HG02938 (cell line): Measurements from ENCODE around the gene C1QC.

Experiments used
- ATAC-seq: cut with Tn5 transposase; IDR thresholded peaks from one replicate; pipeline ENCODE4 v1.9.1; 2021; ENCODE audit warnings: mild to moderate bottlenecking, moderate library complexity; ENCODE audit not compliant: unreplicated experiment

Gene C1QC

DNA sequence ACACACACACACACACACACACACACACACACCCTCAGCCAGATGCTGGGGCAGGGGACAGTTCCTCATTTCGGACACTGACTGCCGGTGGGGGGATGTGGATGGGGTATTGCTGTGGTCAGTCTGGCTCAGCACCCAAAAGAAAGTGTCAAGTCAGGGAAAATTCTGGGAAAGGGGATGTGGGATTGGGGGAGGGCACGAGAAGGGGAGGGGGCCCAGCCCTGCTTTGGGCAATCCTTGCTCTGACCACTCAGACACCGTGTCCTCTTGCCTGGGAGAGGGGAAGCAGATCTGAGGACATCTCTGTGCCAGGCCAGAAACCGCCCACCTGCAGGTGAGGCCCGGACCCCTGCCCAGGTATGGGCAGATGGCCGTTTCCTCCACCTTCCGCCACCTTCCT is at the start of gene C1QC:
Gene C1QC, plus strand, starts transcription at position 253 of the 400 bp plus-strand sequence. CDS start 391 bp downstream, outside the sequence.
- ATAC-seq = no peak

DNA sequence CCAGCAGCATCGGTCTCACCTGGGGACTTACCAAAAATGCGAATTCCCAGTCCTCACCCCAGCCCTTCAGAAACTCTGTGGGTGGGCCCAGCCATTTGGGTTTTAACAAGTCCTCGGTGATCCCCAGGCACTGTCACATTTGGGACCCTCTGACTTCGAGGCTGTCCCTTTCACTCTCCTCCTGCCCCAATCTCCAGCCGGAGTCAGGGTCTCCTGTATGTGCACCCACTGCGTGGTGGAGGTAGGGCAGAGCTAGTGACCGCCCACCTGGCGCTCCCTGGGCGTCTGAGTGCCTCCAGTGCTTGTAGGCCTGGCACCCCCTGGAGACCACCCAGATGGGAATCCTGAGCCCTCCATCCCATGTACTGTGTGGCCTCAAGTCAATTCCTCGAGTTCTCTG is 49.0 kb upstream of the C1QC start:
- ATAC-seq = no peak

DNA sequence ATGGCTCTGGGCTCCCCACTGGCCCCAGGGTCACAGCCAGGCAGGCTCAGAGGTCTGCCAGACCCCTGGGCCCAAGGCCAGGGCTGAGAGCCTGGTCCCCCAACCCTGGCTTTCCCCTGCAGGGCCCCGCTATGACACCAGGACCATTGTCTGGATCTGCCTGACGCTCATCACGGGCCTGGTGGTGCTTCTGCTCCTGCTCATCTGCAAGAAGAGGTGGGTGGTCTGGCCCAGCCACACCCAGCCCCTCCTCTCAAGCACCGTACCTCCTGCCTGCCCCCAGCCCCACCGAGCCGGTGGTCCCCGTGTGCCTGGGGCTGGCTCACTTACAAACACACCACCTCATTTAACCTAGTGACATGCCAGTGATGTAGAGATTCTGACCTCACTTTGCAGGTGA is 48.3 kb upstream of the C1QC start:
- ATAC-seq = no peak

DNA sequence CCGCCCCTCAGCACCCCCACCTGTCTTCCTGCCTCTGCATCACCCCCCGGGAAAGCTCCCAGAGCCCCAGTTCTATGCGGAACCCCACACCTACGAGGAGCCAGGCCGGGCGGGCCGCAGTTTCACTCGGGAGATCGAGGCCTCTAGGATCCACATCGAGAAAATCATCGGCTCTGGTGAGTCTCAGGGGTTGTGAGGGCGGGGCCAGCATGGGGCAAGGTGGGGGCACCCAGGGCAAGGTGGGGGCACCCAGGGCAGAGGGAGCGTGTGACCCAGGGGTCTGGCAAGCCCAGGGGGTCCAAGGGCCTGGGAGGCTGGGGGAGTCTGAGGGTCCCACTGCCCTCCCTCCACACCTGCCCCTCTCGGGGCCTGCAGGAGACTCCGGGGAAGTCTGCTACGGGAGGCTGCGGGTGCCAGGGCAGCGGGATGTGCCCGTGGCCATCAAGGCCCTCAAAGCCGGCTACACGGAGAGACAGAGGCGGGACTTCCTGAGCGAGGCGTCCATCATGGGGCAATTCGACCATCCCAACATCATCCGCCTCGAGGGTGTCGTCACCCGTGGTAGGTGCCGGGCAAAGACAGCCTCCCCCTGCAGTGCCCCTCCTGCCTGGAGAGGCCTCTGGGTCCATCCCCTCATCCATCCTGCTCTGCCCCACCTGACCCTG is 46.0 kb upstream of the C1QC start:
- ATAC-seq = no peak

DNA sequence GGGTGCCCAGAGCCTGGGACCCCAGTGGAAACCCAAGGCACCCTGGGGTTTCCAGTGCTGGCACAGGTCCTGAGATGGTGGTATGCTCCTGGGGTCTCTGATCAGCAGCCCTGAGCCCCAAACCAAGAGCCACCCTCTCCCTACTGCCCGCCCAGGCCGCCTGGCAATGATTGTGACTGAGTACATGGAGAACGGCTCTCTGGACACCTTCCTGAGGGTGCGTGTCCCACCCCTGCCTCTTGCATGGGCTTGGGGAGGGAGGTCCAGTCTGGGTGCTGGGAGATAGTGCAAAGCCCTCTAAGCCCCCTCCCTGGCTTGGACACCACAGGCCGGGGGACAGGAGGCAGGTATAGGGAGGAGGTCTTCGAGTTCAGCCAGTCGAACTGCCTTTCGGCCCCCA is 45.4 kb upstream of the C1QC start:
- no peak for ATAC-seq

DNA sequence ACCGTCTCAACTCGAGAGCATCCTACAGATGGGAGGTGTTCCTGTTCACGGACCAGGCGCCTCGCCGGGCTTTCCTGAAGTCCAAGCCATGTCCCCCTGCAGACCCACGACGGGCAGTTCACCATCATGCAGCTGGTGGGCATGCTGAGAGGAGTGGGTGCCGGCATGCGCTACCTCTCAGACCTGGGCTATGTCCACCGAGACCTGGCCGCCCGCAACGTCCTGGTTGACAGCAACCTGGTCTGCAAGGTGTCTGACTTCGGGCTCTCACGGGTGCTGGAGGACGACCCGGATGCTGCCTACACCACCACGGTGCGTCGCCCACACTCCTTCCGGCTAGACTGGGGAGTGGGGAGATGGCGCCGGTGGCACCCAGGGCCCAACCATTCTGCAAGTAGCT is 44.7 kb upstream of the C1QC start:
- no peak for ATAC-seq

DNA sequence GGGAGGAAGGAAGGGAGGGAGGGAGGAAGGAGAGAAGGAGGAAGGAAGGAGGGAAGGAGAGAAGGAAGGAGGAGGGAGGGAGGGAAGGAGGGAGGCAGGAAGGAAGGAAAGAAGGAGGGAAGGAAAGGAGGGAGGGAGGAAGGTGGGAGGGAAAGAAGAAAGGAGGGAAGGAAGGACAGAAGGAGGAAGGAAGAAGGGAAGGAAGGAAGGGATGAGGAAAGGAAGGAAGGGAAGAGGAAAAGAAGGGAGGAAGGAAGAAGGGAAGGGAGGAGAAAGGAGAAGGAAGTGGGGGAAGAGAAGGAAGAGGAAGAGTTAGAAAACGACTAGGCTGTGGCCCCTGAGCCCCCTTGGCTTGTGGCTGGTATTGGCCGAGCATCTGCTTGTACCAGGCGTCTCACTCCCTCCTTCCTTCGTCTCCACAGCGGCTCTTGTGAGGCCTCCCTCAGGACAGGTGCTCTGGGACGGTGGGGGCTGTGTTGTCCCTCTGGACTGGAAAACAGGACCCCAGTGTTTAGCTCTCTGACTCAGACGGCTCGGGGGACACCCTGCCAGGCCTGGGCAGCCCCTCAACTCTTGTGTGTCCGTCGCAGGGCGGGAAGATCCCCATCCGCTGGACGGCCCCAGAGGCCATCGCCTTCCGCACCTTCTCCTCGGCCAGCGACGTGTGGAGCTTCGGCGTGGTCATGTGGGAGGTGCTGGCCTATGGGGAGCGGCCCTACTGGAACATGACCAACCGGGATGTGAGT is 43.2 kb upstream of the C1QC start:
- no peak for ATAC-seq

DNA sequence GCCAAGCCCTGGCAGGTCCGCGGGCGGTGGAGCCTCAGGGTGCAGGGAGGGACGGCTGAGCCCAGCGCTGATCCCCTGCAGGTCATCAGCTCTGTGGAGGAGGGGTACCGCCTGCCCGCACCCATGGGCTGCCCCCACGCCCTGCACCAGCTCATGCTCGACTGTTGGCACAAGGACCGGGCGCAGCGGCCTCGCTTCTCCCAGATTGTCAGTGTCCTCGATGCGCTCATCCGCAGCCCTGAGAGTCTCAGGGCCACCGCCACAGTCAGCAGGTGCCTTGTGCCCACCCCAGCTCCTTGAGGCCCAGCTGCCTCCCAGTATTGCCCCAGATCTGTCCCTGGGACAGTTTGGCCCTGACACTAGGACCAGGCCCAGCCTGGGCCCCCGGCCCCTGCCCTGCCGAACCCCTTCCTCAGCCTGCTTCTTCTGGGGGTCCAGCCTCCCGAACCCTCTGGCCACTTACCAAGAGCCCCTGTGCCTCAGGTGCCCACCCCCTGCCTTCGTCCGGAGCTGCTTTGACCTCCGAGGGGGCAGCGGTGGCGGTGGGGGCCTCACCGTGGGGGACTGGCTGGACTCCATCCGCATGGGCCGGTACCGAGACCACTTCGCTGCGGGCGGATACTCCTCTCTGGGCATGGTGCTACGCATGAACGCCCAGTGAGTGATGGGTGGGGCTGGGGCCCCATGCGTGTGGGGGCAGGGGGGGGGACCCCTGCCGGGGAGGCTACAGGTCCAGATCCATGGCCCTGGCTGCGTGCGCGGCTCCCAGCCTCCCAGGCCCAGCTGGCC is 42.4 kb upstream of the C1QC start:
- ATAC-seq = no peak

DNA sequence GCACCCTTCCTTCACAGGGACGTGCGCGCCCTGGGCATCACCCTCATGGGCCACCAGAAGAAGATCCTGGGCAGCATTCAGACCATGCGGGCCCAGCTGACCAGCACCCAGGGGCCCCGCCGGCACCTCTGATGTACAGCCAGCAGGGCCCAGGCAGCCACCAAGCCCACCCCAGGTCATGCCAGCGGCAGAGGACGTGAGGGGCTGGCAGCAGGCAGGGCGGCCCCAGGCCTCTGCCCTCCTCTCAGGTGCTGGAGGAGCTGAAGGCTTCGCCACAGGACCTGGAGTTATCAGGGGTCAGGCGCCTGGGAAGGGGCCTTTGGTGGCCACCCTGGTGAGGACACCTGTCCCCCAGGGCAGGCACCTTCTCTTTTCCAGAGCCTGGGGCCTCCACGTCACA is 41.8 kb upstream of the C1QC start:
- no peak for ATAC-seq

DNA sequence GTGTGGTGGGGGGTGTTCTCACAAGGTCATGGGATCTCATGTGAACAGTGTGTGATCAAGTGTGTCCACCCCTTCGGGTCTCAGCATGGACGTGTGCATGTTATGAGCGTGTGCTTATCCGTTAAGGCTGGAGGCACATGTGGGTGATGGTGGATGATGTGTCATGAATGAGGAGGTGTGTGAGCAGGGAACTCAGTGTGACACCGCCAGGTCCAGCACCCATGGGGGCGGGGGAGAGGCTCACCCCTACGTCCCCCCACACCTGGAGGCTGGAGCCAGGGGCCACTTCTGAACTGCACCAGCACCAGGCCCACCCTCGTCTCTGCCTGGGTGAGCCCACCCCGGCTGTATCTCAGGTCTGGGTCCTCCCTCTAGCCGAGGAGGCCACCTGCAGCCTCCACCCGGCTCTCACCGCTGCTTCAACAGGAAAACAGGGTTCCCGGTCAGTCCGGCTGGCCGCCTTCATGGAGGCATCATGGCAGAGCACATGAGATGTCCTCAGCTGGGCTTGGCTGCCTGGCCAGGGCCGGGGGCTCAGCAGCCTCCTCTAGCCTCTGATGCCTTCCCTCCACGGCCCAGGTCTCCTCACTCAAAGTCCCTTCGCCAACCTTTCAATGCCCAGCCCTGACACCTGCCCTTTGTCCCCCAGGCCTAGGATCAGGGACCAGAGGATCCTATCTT is 41.2 kb upstream of the C1QC start:
- ATAC-seq = no peak

DNA sequence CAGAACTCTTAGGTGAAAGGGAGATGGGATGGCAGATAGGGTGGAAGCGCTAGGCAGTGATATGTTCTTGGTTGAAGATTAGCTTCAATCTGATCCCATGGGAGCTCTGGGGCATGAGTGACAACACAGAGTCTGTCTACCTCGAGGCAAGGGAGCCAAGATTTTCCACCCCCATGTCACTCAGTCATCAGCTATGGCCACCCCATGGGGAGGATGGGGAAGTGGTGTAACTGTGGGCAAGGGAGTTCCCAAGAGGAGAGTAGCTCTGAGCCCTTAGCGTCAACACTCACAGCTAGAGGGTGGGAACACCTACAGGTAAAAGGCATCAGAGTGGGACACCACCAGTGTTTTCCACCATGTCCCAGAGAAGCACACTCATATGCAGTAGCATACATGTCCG is 37.3 kb upstream of the C1QC start:
- no peak for ATAC-seq

DNA sequence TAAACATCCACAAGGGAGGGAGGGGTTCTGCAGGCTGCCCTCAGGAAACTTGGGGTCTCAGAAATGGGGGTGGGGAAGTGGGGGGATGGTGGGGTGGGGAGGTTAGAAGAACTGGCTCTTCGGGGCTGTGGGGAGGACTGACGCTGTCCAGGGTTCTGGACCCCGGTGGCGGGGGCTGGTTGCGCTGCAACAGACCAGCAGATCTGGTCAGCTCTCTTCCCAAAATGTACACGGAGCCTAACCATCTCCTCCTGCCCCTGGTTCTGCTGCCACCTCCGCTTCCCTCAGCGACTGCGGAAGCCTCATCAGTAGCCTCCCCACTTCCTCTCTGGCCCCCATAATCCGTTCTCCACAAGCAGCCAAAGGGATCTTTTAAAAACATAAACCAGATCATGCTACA is 36.3 kb upstream of the C1QC start:
- no peak for ATAC-seq

DNA sequence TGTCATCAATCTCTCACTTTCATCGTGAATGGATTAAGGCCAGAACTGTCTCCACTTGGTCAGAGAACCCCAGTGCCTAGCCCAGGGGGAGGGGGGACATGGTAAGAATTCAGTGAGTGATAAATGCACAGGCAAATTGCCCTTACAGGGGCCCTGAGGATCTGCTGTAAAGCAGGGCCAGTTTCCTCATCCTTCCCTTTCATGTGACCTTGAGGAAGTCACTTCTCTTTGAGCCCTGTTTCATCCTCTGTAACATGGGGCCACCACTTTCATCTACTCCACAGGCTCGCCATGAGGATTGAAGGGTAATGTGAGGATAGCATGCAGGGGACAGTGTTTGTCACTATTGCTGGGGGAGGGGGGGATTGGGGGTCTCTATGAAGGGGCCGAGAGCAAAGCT is 35.1 kb upstream of the C1QC start:
- ATAC-seq = no peak

DNA sequence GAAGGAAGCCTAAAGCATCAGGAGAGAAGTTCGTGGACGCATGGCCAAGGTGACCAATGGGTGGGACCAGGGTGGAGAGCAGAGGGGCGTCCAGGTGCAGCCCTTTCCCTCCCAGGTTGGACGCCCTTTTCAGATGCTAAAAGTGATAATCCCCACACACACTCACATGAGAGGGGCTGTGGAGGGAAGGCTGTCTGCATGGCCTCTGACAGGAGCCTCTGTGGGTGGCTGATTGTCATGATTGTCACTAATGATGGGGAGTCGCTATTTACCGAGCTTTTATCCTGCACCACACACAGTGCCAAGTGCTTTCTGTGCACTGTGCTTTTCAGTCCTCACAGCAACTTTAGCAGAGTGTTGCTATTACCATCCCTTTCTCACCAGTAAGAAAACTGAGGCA is 34.1 kb upstream of the C1QC start:
- ATAC-seq = no peak

DNA sequence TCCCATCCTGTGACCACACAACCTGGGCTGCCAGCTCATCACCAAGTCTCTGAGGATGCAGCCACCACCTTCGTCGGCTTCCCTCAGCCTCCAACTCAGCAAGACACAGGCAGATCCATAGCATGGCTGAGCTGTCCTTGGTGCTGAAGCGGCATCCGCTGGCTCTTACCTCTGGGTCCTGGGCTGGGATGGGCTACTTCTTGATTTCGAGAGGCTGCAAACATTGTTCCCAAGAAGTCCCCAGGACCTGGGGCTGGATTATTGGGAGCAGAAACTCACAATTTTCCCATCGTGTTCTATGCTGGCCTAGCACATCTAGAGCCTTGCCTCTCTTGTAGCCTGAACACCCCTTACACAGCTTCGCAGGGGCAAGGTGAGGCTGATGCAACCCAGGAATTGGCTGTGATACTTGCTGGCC is 31.9 kb upstream of the C1QC start:
- ATAC-seq = no peak

DNA sequence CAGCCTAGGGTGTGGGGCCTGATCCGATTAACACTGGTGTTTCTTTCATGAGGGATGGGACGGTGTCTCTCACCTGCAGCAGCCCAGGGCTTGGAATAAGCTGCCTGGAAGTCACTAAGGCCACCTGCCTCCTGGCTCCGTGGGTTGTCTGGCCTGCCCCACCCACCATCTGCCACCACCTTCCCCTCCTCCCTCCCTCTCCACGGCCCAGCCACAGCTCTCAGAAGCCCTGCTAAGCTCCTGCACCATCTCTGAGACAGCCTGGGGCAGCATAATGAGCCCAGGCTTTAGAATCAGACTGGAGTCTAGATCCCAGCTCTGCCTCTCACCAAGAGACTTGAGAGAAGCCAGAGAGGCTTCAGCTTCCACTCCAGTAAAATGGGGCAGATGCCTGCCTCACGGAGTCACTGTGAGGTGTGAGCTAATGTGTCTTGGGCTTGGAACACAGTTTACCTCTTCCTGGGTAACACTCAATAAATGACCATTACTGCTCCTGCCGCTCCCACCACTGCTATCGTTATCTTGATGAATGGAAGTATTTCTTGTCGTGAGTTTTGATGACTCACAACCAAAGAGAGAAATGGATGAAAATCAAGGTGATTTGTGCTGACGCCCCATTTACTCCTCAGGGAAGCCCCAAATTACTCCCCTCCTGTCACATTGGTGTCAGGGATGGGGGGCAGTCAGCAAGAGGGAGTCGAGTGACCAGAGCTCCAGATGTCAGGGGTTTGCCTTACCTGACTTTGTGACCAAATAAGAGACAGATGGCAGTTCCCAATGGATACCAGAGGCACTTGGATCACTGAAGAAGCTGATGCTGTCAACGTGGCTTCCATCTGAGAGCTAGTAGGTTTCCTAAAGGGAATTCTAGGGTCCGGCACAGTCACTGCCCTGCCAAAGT is 30.5 kb upstream of the C1QC start:
- no peak for ATAC-seq

DNA sequence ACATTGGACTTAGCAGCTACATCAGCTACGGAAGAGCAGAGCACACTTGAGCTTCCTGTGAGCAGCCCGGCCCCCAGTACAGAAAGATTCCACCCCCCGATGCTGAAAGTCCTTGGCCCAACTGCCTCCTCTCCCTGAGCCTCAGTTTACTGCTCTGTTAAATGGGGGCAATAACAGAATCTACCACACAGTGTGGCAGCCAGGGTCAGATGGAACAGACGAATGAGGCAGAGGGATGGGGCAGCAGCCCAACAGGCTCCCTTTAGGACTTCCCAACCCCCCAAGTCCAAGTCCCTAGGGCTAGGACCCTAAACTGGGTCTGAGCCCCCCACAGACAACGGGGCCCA is 29.9 kb upstream of the C1QC start:
- no peak for ATAC-seq

DNA sequence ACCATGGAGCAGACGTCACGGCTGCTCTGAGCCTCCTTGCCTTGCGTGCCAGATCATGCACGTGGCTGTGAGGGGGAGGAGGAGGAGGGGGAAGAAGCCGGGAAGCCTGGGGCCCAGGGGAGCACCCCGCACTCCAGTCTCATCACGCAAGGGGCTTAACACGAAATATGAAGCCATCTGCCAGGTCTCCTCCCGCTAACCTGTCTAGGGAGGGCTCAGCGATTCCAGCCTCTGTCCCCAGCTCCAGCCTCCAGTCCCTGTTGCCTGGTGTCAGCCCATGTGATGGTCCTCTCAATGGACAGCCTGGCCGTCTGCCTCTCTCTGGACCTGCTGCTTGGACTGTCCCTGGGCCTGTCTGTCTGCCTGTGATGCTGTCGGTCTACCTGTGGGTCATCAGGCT is 29.5 kb upstream of the C1QC start:
- no peak for ATAC-seq

DNA sequence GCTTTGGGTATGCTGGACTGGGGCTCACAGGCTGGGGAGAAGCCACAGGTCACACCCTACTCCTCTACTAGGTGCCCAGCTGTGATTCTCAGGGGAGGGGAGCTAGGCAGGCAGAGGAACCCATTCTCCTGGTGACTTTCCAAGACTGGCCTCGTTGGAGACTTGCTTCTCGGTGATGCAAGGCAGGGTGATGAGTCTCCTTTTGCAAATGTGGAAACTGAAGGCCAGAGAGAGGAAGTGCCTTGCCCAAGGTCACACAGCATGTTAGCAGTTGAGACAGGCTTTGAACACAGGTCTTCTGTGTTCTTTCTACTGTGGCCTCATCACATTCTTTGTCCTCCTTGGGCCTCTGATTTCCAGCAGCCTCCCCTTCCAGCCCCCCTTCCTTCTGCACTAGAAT is 27.5 kb upstream of the C1QC start:
- no peak for ATAC-seq

DNA sequence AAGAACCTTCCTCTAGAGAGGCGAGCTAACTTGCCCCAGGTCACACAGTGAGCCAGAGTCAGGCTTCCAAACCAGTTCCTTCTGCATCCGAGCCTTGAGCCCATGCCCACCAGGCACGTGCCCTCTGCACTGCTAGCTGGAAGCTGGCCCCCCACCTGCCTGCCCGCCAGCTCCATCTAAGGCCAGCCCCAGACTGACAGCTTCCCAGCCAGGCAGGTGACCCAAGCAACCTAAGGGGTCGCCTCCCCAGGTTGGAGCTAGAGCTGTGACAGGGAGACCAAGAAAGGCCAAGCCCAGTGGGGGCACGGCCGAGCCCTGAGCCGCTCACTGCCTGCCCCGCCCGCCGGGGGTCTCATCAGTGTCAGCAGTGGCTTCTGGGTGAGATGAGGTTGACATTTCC is 26.9 kb upstream of the C1QC start:
- no peak for ATAC-seq

DNA sequence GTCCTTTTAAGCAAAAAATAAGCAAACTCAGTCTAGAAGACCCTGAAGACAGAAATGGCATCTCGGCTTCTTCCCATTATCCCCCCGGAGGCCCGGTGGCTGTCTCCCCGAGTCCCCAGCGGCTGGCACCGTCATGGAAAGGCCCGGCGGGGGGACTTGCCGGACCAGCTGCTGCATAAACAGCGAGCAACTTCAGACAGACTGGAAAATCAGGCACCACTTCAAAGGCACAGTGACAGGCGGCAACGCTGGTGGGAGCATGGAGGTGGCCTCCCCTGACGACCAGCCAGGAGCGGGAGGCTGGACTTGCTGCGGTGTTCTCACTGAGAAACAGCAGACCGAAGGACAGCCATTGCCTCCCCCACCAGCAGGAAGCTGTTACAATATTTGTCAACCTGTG is 25.4 kb upstream of the C1QC start:
- no peak for ATAC-seq
